Fibroblast of lung (primary cell): Measurements from ENCODE around the gene C16orf74. TPM values are rescaled to one million over a fixed set of nuclear protein-coding genes. Genes with fewer than 3 reads are reported as not detected.

Experiments
- DNase-seq, 2 donors: peaks; one replicate each; pipeline versions ENCODE4 v3.0.0 to v3.0.0-alpha.2; 2010; ENCODE audit warnings: low read depth in 2 of 2
- H2AFZ ChIP-seq: 2 replicates; pipeline ENCODE4 v1.5.1; 2012; ENCODE audit warnings: low read length, control low read depth, inconsistent platforms
- H3K27ac ChIP-seq: 2 replicates; pipeline ENCODE4 v1.5.1; 2011; ENCODE audit warnings: low read length, control low read depth; ENCODE audit not compliant: insufficient read depth
- H3K27me3 ChIP-seq: 2 replicates; pipeline ENCODE4 v1.5.1; 2011; ENCODE audit warnings: mild to moderate bottlenecking, low read length; ENCODE audit not compliant: control insufficient read depth, insufficient read depth
- H3K36me3 ChIP-seq: 2 replicates; pipeline ENCODE4 v1.5.1; 2011; ENCODE audit warnings: low read length; ENCODE audit not compliant: control insufficient read depth, insufficient read depth
- H3K4me1 ChIP-seq: 2 replicates; pipeline ENCODE4 v1.5.1; 2011; ENCODE audit warnings: low read length; ENCODE audit not compliant: control insufficient read depth, insufficient read depth; ENCODE audit errors: extremely low read depth
- H3K4me2 ChIP-seq: 2 replicates; pipeline ENCODE4 v1.5.1; 2011; ENCODE audit warnings: low read length, control low read depth; ENCODE audit not compliant: insufficient read depth; ENCODE audit errors: extremely low read depth
- H3K4me3 ChIP-seq, 4 experiments: fragments of 200-600 bp in 1 of 4; sonication (generic) in 1 of 4; replicated peaks in 1 of 4; 2 replicates each; pipeline ENCODE4 v1.5.1; 2011 to 2016; ENCODE audit warnings: low read length in 4 of 4, low read depth in 3 of 4, mild to moderate bottlenecking in 3 of 4, control low read depth in 2 of 4, inconsistent platforms in 1 of 4, mixed read lengths in 1 of 4; ENCODE audit not compliant: insufficient read depth in 1 of 4; ENCODE audit errors: control extremely low read depth in 1 of 4
- H3K79me2 ChIP-seq: 2 replicates; pipeline ENCODE4 v1.5.1; 2012; ENCODE audit warnings: mild to moderate bottlenecking, low read length, inconsistent platforms; ENCODE audit not compliant: control insufficient read depth, insufficient read depth
- H3K9ac ChIP-seq: 2 replicates; pipeline ENCODE4 v1.5.1; 2011; ENCODE audit warnings: mild to moderate bottlenecking, low read length, control low read depth; ENCODE audit not compliant: insufficient read depth
- H3K9me3 ChIP-seq: 2 replicates; pipeline ENCODE4 v1.5.1; 2012; ENCODE audit warnings: low read depth, low read length; ENCODE audit not compliant: control insufficient read depth, insufficient read depth
- H4K20me1 ChIP-seq: 2 replicates; pipeline ENCODE4 v1.5.1; 2011; ENCODE audit warnings: low read length; ENCODE audit not compliant: control insufficient read depth, insufficient read depth; ENCODE audit errors: extremely low read depth
- CTCF ChIP-seq, 2 donors: IDR thresholded peaks in 1 of 2; conservative IDR thresholded peaks in 1 of 2; 1 replicate in 1 of 2; 2 replicates in 1 of 2; pipeline ENCODE4 v1.5.1; 2011 to 2012; ENCODE audit warnings: low read length in 2 of 2, control low read depth in 1 of 2, inconsistent platforms in 1 of 2, low read depth in 1 of 2, mild to moderate bottlenecking in 1 of 2
- EZH2 ChIP-seq: IDR thresholded peaks from 2 replicates; pipeline ENCODE4 v1.5.1; 2012; ENCODE audit warnings: low read length, control low read depth, mild to moderate bottlenecking; ENCODE audit errors: missing control alignments
- polyA plus RNA-seq, 2 donors: library from polyadenylated mRNA; depleted of rRNA in 1 of 2; stranded (reverse) in 1 of 2; unstranded in 1 of 2; fragments of >200 nt; gene quantifications; 2 replicates each; pipeline ENCODE4 v1.2.1, GENCODE V29; 2011 to 2012; ENCODE audit warnings: missing spikeins in 1 of 2
- total RNA-seq: library from RNA; depleted of rRNA; stranded (reverse); fragments of >200 nt; gene quantifications from 2 replicates; pipeline ENCODE4 v1.2.1, GENCODE V29; 2014

The C16orf74 gene
- total and polyA plus RNA-seq, 2 donors (not counting 1 experiment from before 2014, with no cell fraction given) = 4.6 to 6.4 TPM

GRCh38 chr16:85751698-85752501 is 1.0 kb upstream of the C16orf74 start:
- Histone ChIP-seq H3K4me1 (peaks cover 19% of the 10 kb centered on the region), H3K36me3 (no peaks in the 10 kb centered on the region), H2AFZ (no peak overlapping the region), H3K27ac (no peak overlapping the region), H3K9me3 (no peaks in the 10 kb centered on the region), H3K4me3 (no peak overlapping the region), H3K79me2 (peaks cover 5% of the 10 kb centered on the region), H3K27me3 (no peaks in the 10 kb centered on the region), H4K20me1 (no peaks in the 10 kb centered on the region), H3K9ac (no peak overlapping the region), H3K4me2 (peak overlapping the region; percentile 35)
- DNase-seq = peak in 1 of 2 donors; percentile 25
- TF ChIP-seq CTCF (conservative IDR thresholded peaks at IDR 0.05 in 1 of 2, IDR thresholded peaks at IDR 0.05 in 1 of 2; ENCODE audit: low read depth in 1 of 2, low read length in 2 of 2) = no peak
- TF ChIP-seq EZH2 = no peak

GRCh38 chr16:85750146-85750826 is 610 bp downstream of the C16orf74 start:
- Histone ChIP-seq H3K27ac (peak overlapping the region; percentile 0), H3K9ac (peak overlapping the region; percentile 40), H3K27me3 (no peaks in the 10 kb centered on the region), H3K9me3 (no peaks in the 10 kb centered on the region), H3K36me3 (no peaks in the 10 kb centered on the region), H2AFZ (peak overlapping the region; percentile 70), H3K4me3 (peak overlapping the region; percentile 55 to 63 (median 61)), H3K4me2 (peak overlapping the region; percentile 90), H3K4me1 (peaks cover 19% of the 10 kb centered on the region), H3K79me2 (peaks cover 5% of the 10 kb centered on the region), H4K20me1 (no peaks in the 10 kb centered on the region)
- peak; percentile 26 to 74 for DNase-seq
- TF ChIP-seq EZH2 = no peak
- no peak for TF ChIP-seq CTCF (conservative IDR thresholded peaks at IDR 0.05 in 1 of 2, IDR thresholded peaks at IDR 0.05 in 1 of 2; ENCODE audit: low read depth in 1 of 2, low read length in 2 of 2)

GRCh38 chr16:85749771-85750145 is 1.1 kb downstream of the C16orf74 start:
- H2AFZ ChIP-seq = peak overlapping the region; percentile 70
- peaks cover 5% of the 10 kb centered on the region for H3K79me2 ChIP-seq
- peak overlapping the region; percentile 0 for H3K27ac ChIP-seq
- H3K9ac ChIP-seq = no peak overlapping the region
- DNase-seq = no peak
- no peaks in the 10 kb centered on the region for H3K27me3 ChIP-seq
- no peaks in the 10 kb centered on the region for H3K36me3 ChIP-seq
- H4K20me1 ChIP-seq = no peaks in the 10 kb centered on the region
- peaks cover 19% of the 10 kb centered on the region for H3K4me1 ChIP-seq
- peak overlapping the region; percentile 55 to 63 (median 61) for H3K4me3 ChIP-seq
- H3K4me2 ChIP-seq = peak overlapping the region; percentile 90
- TF ChIP-seq CTCF (conservative IDR thresholded peaks at IDR 0.05 in 1 of 2, IDR thresholded peaks at IDR 0.05 in 1 of 2; ENCODE audit: low read depth in 1 of 2, low read length in 2 of 2) (no peak), EZH2 (no peak)
- no peaks in the 10 kb centered on the region for H3K9me3 ChIP-seq
